Stimulated activated CD4-positive, alpha-beta T cell treated with anti-CD3 and anti-CD28 coated beads, Interleukin-1b, Interleukin-23, amount 100 ng/mL, for 24 hours (primary cell): ENCODE results near the gene ZNF358.

Experiments
- DNase-seq, 4 experiments: peaks; one replicate each; pipeline ENCODE4 v3.0.0-alpha.2; 2020; ENCODE audit warnings: low read depth in 4 of 4, low spot score in 1 of 4

The ZNF358 gene

DNA sequence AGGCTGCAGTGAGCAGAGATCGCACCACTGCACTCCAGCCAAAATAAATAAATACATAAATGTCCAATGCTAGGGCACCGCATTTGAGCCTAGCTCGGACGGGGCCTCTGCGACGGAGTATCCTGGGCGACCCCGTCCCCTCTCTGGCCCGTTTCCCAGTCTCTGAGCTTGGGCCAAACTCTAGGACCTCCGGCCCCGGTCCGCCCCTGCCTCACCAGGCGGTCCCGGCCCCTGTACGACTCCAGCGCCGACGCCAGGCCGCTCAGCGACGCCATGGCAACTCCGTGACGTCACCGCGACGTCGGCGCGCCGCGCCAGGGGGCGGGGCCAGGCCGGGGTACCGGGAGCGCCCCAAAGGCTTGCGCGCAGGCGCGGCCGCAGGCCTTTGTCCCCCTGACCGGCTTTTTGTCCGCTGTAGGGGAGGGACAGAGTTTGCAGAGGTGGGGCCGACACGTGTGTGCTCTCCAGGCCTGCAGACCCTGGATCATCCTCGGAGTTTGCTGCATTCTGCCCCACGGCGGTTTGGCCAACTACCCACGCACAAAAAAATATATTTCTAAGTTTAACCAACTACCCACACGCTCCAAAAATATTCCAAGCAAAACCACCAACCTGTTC lies 27.1 kb upstream of the ZNF358 start, which contains the start of gene PEX11G:
Gene PEX11G, minus strand, starts transcription at position 300 of the 618 bp plus-strand sequence. Its CDS starts 25 bp downstream, at position 275.
- DNase-seq, result peak; percentile 74 to 87 (median 84)

DNA sequence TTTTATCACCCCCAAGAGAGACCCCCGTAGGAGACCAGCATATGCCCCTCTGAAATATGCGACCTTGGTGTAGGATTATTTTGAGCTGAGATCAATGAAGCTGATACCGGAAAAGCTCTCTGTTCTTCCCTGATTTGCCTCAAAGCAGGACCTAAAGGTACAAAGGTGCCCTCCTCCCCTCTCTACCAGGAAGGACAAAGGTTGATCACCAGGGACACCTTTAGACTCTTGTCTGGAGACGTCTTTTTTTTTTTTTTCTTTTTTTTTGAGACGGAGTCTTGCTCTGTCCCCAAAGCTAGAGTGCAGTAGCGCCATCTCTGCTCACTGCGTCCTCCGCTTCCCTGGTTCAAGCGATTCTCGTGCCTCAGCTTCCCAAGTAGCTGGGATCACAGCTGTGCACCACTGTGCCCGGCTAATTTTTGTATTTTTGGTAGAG lies 26.3 kb upstream of the ZNF358 start:
- no peak for DNase-seq

GRCh38 chr19:7492142-7492541 lies 23.8 kb upstream of the ZNF358 start:
- DNase-seq, result peak in 1 of 4 experiments; percentile 47

GRCh38 chr19:7492558-7492957 lies 23.3 kb upstream of the ZNF358 start:
- DNase-seq, result no peak

DNA sequence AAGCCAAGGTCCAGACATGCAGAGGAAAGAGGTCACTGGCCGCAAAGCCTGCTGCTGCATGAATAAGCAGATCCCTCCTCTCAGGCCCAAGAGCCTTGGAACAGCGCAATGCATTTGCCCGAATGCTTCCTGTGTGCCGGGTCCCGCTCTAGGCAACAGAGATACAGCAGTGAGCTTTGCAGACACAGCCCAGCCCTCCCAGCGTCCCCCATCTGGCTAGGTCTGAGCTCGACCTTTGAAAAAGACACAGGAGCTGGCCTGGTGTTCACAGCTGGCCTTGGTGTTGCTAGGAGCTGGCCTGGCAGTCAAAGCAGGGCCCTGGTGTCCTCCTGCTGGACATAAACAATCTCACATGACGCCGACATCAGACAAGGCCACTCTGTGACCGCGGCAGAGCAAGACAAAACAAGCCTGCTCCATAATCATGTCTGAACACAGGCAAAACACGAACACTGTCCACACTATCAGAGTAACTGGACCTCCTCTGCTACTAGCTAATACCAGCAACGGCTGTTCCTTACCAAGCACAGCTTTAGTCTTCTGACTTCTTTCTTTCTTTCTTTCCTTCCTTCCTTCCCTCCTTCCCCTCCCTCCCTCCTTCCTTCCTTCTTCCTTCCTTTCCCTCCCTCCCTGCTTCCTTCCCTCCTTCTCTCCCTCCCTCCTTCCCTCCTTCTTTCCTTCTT lies 21.3 kb upstream of the ZNF358 start:
- DNase-seq, result no peak

DNA sequence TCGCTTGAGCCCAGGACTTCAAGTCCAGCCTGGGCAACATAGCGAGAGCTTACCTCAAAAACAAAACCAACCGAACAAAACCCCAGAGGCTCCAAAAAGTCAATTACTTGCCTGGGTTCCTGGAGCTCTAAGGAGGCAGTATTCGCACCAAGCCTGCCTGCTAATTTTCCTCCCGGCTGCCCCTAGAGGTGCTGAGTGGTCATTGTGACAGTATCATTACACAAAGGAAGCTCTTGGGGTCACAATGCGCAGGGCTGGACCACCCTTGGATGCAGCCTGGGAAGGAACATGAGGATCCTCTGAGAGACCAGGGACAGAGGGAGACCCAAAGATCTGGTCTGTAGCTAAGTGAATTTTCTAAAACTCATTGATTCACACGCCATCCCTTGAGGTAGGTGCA lies 18.6 kb upstream of the ZNF358 start:
- DNase-seq, result no peak

DNA sequence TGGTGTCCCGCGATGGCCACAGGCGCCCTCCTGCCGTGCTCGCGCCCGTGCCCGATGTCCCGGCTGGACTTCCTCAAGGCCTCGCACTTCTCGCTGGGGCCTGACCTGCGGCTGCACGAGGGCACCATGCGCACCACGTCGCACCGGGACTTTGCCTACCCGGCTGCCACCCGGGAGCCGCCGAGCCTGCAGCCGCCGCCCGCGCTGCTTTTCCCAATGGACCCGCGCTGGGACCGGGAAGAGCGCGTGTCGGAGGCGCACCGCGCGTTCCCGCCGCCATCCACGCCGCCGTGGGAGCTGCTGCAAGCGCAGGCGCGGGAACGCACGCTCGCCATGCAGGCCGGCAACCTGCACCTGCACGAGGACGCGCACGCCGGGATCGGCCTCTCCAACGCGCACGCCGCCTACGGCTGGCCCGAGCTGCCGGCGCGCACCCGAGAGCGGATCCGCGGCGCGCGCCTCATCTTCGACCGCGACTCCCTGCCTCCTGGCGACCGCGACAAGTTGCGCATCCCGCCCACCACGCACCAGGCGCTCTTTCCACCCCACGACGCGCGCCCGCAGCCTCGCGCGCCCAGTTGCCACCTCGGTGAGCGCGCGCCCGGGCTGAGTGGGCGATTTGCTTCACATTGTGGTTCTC lies 15.0 kb upstream of the ZNF358 start:
- peak in 2 of 4 experiments; percentile 56 to 63 for DNase-seq

DNA sequence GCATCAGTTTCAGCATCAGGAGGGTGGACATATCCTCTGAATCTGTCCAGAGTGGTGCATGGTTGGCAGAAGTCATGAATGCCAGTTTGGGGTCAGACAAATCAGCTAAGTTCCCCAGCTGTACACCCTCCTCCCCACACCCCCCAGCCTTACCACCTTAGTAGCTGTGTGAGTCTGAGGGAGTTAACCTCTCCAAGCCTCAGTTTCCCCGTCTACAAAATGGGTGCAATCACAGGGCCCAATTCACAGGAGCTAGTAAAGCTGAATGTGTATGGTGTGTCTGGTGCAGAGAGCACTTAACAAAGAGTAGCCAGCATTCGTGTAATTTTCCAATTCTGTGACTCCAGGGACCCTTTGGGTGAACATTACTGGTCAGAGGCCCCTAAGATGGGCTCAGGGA lies 13.4 kb upstream of the ZNF358 start:
- no peak for DNase-seq

DNA sequence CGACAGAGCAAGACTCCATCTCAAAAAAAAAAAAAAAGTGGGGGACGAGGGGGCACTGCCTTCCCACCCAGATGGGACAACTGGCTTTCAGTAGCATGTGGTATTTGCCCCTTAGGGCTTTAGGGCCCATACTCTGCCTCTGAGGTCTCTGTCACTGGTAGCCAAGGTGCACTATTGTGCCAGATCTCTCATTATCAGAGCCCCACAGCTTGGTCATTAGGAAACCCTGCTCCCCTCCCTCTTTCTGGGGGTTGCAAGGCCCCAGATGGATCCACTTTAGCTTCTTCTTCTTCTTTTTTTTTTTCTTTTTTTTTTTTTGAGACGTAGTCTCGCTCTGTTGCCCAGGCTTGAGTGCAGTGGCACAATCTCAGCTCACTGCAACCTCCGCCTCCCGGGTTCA lies 11.2 kb upstream of the ZNF358 start:
- DNase-seq, result no peak

DNA sequence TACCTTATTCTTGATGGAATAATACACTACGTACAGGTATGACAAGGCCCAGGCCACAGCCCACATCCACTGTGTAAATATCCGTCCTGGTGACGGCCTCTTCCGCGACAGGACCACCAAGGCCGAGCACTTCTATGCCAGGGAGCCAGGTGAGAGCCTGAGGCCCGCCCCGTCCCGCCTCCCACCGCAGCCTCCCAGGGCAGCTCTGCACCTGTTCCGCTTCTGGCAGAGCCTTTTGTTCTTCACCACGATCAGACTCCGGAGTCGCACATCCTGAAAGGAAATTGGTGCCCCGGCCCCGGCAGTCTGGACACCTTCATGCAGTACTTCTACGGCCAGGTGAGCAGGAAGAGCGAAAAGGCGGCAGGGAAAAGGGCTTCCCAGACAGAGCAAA lies 10.6 kb upstream of the ZNF358 start:
- no peak for DNase-seq

DNA sequence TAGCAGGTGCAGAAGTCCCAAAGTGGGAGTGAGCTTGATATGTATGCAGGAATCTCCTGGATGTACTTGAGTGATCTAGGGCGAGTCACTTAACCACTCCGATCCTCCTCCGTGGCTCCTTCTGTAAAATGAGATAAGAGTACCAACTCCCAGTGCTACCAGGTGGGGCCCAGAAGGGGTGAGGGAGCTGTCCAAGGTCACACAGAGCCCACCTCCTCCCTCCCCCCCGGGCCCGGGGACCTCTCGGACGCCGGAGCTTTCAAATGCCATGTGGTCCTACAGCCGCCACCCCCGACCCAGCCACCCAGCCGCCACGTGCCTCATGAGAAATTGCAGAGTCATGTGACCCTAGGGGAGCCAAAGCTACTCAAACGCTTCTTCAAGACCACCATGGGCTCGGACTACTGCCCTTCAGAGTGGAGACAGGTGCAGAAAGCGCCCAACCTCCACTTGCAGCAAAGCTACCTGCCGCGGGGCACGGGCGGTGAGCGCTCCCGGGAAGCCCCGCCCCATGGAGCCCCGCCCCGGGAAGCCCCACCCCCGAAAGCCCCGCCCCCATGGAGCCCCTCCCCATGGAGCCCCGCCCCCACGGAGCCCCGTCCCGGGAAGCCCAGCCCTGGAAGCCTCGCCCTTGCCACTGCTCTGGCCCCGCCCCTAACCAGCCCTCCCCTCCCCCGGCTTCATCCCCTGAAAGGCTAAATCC lies 10.1 kb upstream of the ZNF358 start:
- no peak for DNase-seq

DNA sequence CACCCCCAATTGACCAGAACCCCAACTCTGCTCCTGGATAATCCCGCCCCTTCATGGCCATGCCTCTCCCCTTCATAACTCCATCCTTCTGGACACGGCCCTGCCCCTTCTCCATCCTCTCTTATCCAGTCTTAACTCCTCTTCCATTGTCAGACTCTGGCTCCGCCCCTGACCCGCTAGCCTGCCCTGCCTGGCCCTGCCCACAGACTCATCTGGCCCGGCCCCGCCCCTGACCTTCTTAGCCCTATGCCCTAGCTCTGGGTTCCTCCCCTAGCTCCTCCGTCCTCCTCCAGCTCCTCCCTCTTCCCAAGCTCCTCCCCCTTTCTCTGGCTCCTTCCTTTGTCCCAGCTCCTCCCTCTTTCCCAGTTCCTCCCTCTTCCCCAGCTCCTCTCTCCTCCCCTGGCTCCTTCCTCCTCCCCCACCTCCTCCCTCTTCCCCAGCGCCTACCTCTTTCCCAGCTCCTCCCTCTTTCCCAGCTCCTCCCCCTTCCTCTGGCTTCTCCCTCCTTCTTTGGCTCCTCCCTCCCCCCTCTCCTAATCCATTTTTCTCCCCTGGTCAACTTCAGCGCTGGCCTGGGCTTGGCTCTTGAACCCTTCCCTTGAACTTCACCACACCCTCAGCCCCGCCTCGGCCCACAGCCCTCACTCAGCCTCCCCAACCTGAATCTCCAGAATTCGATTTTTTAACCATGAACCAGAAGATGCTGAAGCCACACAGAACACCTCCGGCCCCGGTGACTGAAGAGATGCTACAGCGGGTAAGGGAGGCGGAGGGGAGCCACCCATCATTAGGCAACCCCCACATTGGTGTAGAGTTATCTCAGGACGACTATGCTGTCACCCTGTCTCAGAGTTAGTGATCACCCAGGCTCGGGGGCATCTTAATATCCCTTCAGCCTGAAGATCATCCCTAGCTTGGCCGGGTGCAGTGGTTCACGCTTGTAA lies 9.2 kb upstream of the ZNF358 start:
- peak in 1 of 4 experiments; percentile 51 for DNase-seq

DNA sequence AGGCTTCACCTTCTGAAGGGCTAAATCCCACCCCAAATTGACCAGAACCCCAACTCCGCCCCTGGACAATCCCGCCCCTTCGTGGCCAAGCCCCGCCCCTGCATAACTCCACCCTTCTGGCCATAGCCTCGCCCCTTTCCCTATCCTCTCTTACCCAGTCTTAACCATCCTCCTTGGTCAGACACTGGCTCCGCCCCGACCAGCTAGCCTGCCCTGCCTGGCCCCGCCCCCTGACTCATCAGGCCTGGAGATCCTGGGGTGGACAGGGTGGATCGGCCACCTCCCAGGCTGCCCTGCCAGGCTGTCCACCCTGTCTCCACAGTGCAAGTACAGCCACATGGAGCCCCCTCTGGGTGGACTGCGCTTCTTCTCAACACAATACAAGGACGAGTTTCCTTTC lies 8.0 kb upstream of the ZNF358 start:
- DNase-seq, result no peak

DNA sequence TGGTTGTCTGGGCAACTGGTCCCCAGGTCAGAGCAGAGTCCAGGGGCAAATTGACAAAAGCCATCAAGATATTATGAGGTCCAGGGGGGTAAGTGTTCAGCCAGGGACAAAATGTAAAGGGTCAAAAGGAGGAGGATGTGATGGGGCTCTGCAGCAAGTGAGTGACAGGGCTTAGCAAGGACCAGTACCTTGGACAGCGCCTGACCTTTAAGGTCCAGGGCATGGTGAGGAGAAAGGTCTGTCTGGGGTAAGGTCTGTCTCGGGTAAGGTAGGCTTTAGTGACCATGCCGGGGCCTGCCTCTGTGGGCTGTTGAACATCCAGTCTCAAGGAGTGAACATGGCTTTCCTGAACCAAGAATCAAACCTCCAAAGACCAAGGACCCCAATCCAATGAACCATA lies 6.3 kb upstream of the ZNF358 start:
- DNase-seq, result no peak

GRCh38 chr19:7512400-7512851 lies 3.5 kb upstream of the ZNF358 start:
- DNase-seq, result no peak

GRCh38 chr19:7513809-7514642 lies 1.9 kb upstream of the ZNF358 start:
- DNase-seq, result no peak

DNA sequence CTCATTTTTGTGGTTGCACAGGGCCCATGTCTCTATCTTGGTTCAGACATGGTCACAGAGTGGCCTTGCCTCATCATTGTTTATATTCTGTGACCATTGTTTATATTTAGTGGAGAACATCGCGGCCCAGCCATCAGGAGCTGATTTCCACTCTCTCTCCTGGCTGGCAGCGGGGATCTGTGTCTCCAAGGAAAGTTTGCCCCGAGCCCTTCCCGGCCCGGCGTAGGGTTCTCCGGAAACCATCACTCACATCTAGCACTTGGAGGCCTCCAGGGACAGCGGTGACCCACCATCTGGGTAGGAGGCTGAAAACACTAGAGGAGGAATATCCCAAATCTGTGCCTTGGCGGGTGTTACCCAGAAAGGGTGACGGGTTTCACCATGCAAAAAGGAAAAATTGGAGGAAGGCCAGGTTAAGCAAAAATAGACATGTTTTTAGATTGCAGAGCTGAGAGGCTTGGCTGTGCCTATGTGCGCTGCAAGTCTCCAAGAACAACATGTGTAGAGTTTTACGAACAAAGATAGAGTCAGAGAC lies 726 bp upstream of the ZNF358 start:
- DNase-seq, result no peak

DNA sequence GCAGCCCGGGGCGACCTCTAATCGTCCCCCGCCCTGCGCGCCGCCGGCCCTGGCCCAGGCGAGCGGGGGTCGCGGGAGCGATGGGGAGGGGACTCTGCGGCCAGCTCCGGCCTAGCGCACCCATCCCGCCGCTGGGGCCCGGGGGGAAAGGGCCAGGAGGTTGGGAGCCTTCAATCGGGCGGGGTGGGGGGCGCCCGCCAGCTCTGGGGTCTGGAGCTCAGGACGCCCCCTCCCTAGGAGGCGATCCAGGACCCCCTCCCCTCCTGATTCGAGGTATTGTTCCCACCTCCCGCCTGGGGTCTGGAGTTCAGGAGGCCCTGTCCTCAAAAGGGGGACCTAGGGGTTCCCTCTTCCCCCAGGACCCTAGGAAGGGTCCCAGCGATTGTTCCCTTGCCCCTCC lies 430 bp downstream of the ZNF358 start:
- no peak for DNase-seq

- no peak for DNase-seq
These were observed 975 bp downstream of the ZNF358 start for GRCh38 chr19:7516878-7517277.
